ELF-1 (cell line): Measurements from ENCODE around the gene LIPN.

Source experiments
- DNase-seq: peaks from one replicate; pipeline ENCODE4 v3.0.0-alpha.2; 2016; ENCODE audit warnings: low read depth, low spot score

LIPN gene

DNA sequence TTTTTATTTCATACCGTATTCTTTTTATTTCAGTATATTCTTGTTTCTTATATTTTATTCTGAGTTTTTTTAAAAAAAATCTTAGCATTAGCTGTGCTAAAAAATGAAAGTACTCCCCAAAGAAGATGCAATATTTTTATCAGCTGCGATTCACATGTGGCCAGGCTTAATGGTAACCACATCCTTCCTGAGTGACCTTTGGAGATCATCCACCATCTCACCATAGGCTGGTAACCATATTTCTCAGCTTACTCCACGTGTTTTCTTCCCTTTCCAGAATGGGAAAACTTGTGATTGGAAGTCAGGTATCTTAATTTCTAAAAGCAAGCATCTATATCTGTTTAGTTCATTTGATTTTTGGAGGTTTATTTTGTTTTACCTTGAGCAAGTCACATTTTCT is 23.9 kb downstream of the LIPN start:
- DNase-seq = no peak

GRCh38 chr10:88786032-88786770 is 26.4 kb downstream of the LIPN start:
- no peak for DNase-seq

DNA sequence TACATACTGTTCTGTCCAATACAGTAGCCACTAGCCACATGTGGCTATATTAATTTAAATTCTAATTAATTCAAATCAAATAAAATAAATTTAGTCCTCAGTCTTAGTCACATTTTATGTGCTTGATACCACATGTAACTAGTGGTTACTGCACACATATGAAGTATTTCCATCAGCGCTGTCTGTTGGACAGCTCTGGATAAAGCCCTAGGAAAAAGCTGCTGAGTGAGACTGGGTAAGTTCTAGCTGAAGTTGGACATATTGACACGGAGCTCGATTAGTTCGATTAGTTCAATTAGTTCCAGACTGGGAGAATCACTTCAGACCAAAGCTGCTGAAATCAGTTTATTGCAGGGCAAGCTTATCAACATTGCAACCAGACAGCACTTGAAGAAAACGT is 27.6 kb downstream of the LIPN start:
- no peak for DNase-seq

DNA sequence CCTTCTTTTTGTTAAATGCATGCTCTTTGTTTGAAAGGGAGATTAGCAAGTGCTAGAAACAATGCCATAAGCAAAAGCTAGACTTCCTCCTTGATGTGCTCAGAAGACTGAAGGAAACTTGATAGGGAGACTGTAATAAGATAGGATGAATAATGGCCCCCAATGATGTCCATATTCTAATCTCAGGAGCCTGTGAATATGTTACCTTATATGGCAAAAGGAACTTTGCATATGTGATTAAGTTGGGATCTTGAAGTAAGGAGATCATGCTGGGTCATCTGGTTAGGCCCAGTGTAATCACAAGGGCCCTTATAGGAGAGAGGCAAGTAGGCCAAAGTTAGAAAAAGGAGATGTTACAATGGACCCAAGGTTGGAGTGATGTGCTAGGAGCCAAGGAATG is 29.1 kb downstream of the LIPN start:
- no peak for DNase-seq

DNA sequence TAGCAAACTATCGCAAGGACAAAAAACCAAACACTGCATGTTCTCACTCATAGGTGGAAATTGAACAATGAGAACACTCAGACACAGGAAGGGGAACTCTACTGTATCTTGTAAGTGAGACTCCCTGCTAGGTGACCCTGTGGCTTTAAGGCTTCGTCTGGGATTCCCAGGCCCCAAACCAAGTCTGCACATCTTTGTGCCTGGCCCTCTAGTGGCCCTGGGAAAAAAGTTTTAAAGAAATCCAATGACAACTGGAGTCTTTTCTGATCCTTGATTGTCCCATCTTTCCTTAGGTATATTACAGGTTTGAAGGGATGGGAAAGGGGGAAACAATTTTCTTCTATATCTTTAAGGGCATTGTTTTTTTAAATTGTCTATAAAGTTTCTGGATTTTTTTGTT is 32.1 kb downstream of the LIPN start:
- peak; percentile 37 for DNase-seq

GRCh38 chr10:88792661-88793060 is 32.8 kb downstream of the LIPN start:
- DNase-seq = no peak

GRCh38 chr10:88793712-88794299 is 34.0 kb downstream of the LIPN start:
- DNase-seq = no peak

DNA sequence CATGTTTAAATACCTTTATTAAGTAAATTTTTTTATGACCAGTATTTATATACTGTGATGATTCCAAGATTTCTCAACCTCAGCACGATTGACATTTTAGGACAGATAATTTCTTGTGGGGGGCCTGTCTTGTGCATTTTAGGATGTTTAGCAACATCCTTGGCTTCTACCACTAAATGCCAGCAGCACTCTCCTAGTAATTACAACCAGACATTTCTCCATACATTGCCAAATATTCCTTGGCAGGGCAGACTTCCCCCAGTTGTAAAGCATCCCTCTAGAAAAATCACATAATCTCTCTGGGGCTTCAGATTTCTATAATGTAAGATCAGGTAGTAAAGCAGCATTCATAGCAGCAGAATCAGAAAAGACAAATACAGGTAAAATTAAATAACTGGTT is 34.9 kb downstream of the LIPN start:
- no peak for DNase-seq

- DNase-seq = no peak
Observed at GRCh38 chr10:88800152-88801125, 40.6 kb downstream of the LIPN start.

DNA sequence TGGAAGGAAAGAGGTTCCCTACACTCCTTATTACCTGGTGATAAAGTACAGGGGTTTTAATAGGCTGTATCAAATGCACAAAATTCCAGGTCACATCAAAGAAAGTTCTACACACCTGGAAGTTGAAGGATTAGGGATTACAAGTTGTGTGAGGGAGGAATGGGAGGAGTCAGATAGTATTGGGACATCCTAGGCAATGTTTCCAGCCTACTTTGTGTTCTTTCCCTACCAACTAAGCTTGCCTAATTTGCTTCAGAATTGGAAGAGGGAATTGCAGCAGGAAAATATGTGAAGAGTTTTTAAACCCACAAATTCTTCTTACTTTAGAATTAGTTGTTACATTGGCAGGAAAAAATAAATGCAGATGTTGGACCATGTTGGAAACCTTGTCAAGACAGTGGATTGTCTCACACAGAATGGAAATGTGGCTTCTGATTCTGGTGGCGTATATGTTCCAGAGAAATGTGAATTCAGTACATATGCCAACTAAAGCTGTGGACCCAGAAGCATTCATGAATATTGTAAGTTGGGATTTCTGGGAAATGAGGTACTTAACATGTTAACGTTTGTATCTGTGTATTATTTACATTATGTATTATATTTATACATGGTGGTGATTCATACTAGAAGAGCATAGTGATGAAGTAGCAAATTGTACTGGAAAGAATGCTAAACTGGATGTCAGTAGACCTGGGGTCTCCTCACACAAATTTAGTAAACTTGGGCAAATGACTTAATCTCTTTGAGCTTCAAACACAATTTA is 42.9 kb downstream of the LIPN start, which contains the start of gene LIPM:
LIPM (plus strand) TSS at position 208 of the 763 bp plus-strand sequence; CDS start at position 375, 167 bp downstream.
- DNase-seq = no peak

- no peak for DNase-seq
Observed at GRCh38 chr10:88803641-88804040, 43.8 kb downstream of the LIPN start.

DNA sequence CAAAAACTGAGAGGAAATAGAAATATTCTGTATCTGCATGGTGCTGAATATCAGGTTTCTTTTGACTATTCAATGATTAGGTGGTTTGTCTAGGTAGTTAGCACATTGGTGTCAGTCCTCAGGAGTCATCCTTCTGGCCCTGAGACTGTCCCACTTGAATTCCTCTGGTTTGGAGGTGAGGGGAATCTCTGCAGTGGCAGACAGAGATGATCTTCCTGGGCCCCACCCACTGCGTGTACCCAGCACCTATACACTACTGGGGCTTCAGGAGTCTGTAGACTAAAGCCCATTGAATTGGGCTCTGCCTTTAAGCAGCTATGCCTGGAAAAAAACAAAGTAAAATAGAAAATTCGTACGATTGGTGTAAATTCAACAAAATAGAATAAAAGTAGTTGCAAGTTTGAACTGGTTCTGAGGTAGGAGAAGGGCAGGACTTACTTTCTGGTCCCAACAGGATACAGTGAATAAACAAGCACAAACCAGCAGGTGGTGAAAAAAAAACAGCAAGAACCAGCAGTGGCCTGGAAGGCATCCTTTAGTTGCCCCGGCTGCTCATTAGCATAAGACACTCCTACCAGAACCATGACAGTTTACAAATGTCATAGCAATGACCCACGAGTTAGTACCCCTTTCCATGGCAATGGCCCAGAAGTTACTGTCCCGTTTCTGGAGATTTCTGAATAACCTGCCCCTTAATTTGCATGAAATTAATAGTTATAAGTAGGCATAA is 44.4 kb downstream of the LIPN start:
- DNase-seq = peak; percentile 37

GRCh38 chr10:88805361-88805760 is 45.5 kb downstream of the LIPN start:
- no peak for DNase-seq

- no peak for DNase-seq
Observed at GRCh38 chr10:88805924-88806323, 46.1 kb downstream of the LIPN start.

DNA sequence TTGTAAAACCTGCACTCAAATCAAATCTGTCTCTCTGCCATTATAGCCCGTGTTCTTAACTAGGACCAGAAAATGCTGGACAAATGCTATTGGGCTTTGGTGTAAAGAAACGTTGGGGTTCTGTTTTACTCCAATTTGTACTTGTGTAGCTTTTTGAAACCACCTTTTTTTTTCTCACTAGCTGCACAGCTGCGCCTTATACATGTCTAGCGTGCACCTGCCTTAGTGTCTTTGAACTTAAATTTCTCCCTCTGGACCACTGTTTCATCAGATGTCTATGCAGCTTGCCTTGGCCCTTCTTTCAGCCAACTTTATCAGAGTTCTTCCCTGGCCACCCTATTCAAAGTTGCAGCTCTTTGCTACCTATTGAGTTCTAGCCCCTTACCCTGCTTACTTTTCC is 49.8 kb downstream of the LIPN start:
- no peak for DNase-seq

DNA sequence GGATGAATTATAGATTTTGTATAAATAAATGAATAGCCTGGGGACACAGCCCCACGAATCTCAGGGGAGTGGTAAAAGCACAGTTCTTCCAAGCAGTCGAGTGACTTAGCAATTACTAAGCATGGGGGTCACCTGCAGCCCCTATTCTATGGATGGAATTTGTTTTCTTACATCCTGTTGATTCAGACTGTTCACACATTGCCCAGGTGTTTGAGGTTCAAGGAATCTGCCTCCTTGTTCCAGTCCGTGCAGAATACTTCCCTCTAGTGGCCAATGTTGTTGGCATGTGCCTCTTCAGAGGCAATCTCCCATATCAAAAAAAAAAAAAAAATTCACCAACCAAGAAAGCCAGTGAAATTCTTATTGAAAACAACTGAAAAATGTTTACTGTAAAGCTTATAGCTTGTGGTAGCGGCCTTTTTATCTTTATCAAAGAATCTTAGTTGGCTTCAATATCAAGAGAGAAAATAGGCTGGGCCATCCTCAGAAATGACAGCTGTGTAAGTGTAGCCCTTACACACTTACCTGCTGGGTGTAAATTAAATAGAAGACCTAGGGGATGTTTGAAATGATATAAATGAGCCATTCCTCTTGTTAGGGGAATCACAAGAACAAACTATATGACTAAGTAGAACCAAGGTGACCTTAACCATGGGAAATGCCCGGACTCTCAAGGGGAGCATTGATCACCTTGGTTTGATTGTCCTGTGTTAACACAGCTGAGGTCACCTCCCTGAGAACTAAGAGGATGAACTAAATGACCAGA is 50.6 kb downstream of the LIPN start:
- DNase-seq = peak; percentile 35

- no peak for DNase-seq
Observed at GRCh38 chr10:88813200-88813599, 53.4 kb downstream of the LIPN start.

GRCh38 chr10:88819290-88819689 is 59.5 kb downstream of the LIPN start:
- no peak for DNase-seq

- no peak for DNase-seq
Observed at GRCh38 chr10:88820748-88821401, 61.1 kb downstream of the LIPN start.

DNA sequence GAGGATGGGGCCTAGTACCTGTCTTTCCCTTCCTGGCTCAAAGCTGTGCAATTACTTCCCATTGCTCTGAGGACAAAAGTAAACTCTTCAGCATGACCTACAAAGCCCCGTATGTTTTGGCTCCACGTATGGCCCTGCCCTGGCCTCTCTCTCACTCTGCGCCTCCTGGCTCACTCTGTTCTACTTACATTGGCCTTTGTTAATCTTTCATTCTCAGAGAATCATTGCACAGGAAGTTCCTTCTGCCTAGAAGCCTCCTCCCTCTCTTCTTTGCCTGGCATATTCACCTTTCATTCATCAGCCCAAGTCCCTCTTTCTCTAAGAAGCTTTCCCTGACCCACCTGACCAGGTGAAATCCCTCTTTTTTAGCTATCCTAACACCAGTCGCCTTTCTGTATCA is 66.6 kb downstream of the LIPN start:
- DNase-seq = no peak
